OCI-LY3 (cell line): ENCODE measurements around the gene ANKRD10.

Source experiments
- CTCF ChIP-seq: fragments of 200-600, 300-600 bp; sonication (generic); IDR thresholded peaks from 2 replicates; pipeline ENCODE4 v1.5.1; 2014; ENCODE audit warnings: antibody characterized with exemption, low read length, low read depth
- EZH2phosphoT487 ChIP-seq: fragments of 200-600 bp; shearing (Covaris generic); IDR thresholded peaks from 2 replicates; pipeline ENCODE4 v1.6.1; 2018; ENCODE audit warnings: antibody characterized with exemption, mixed run types, low read depth

DNA sequence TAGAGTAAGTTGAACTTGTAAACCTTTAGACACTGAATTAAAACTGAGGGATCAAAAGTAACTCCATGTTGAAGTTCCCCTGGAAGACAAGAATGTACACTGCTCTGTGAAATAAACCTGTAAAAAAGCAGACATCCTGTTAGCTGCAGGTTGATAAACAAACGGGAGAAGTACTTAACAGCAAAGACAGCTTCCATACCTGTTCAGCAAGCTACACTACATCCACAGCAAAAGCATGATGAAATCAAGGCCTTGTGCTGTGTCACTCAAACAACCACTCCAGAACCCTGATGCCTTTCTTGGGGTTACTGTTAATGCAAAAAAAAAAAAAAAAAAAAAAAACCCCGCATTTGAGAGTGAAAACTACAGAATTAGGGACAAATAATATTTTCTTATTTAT lies 20.8 kb downstream of the ANKRD10 start:
- TF ChIP-seq CTCF (no peak), EZH2phosphoT487 (no peak)
